Stimulated activated naive CD8-positive, alpha-beta T cell treated with anti-CD3 and anti-CD28 coated beads, Interleukin-15, Interleukin-2, amounts not matched to agents 100 U/mL and 50 U/mL, for 24 hours (primary cell): ENCODE data around the gene PTPRJ.

Experiments
- ATAC-seq: fragments of 150-1000 bp; cut with Tn5 transposase; one replicate; pipeline ENCODE4 v1.10.0; 2021
- DNase-seq: peaks from one replicate; pipeline ENCODE4 v3.0.0; 2021

The PTPRJ gene

DNA sequence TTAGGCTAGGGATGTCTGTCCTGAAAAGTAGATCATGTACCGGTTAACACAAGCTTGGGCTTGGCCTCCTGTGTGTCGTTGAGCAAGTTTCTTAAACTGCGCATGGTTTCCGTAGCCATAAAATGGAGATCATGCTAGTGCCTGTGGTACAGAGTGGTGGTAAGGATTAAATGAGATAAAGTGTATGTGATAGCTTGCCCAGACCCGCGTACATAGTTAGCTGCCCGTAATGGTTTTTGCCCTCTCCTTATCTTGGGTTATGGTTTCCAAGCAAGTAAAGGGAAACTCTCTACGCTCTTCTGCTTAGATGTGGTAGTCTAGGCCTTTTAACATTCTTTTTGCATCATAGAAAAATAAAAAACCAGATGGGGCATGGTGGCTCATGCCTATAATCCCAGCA lies 11.0 kb upstream of the PTPRJ start:
- DNase-seq = no peak

DNA sequence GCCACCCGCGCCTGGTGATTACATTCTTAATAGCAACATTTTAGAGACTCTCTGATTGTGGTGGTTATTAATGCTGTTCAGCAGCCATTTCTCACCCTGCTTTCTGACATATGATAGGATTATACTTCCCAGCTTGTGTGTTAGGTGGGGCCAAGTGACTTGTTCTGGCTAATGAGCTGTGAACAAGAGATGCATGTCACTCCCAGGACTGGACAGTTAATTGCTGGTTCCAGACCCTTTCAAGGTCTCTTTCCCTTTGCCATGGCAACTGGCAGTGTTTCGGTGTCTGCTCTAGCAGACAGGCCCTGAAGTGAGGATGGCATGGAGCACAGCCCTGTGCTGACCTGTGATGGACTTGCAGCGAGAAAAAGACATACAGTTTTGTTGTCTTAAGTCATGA lies 8.9 kb upstream of the PTPRJ start:
- ATAC-seq (no peak), DNase-seq (no peak)

More for the DNA sequence above, 11.0 kb upstream of the PTPRJ start:
- ATAC-seq = no peak

DNA sequence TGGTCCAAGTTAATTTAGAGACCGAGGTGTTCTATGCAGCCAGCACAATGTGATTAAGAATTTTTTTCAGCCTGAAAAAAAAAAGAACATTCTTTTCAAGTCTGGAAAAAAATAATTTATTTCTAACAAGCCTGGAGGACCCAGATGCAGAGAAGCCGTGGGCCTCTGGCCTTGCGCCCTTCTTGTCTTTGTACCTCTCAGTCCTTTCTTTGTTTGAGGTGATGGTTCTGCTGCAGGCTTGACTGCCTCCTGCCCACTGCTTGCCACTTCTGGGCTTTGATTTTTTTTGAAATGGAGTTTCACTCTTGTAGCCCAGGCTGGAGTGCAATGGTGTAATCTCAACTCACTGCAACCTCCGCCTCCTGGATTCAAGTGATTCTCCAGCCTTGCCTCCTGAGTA lies 7.2 kb upstream of the PTPRJ start:
- no peak for DNase-seq
- no peak for ATAC-seq

DNA sequence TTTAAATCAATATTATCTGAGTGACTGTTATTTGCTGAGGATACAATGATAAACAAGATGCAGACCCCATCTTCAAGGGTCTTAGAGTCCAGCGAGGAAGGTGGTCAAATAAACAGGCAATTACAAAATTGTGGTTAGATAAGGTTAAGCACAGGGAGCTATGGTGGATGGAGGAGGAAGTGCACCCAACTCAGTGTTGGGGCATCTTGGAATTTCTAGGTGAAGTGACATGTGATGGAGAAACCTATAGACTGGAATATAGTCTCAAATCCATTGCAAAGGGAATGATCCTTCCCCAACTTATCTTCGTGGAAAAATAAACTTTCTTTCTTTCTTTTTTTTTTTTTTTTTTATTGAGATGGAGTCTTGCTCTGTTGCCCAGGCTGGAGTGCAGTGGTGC lies 3.4 kb upstream of the PTPRJ start:
- DNase-seq (no peak), ATAC-seq (no peak)

DNA sequence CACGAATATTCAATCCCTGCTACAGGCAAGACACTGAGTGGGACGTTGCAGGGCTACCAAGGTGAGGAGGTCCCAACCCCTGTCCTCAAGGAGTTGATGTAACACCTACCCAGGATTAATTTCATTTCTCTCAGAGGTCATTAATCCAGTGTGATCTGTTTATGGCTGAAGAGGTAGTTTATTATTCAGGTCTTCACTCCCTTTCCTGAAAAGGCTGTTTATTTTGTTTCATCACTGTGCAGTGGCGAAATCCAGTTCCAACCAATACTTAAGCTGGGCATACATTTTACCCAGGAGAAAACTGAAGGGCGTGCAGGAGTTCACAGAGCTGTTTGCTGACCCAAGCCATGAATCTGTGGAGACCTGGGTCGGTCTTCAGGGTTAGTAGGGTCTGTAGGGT lies 2.7 kb upstream of the PTPRJ start:
- ATAC-seq (no peak), DNase-seq (no peak)

- ATAC-seq (no peak), DNase-seq (no peak)
These were observed 826 bp upstream of the PTPRJ start for GRCh38 chr11:47979378-47980087.

DNA sequence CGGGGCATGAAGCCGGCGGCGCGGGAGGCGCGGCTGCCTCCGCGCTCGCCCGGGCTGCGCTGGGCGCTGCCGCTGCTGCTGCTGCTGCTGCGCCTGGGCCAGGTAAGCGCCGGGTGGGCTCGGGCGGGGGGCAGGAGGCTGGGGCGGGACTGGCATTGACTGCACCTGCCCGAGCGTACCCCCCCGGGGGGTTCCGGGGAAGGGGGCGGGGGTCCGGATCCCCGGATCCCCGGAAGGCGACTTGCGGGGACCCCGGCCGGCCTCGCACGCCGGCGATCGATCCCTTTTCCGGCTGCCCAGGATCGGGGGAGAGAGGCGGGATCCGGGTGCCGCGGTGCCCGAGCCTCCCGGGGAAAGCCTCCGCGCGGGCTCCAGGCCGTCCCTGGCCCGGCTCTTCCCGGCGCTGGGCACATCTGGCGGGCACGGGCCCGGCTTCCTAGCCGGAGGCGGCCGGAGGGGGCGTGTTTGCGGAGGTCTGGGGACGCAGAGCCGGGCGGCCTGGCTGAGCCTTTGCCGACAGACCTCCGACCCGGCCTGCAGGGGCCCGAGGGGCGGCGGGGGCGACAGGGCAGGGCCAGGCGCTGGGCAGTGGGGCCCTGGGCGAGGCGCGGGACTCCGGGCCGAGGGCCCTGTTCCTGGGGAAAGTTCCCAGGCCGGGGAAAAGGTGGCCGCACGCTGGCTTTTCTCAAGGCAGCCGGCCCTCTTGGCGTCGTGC lies 705 bp downstream of the PTPRJ start:
- ATAC-seq (peak; percentile 60), DNase-seq (peak; percentile 56)

GRCh38 chr11:47981667-47982404 lies 1.5 kb downstream of the PTPRJ start:
- DNase-seq (peak; percentile 38), ATAC-seq (no peak)

- no peak for DNase-seq
These were observed 2.3 kb downstream of the PTPRJ start for GRCh38 chr11:47982616-47983015.

GRCh38 chr11:47983464-47984397 lies 3.4 kb downstream of the PTPRJ start:
- no peak for ATAC-seq

More at GRCh38 chr11:47982616-47983015, 2.3 kb downstream of the PTPRJ start:
- no peak for ATAC-seq

GRCh38 chr11:47986219-47986618 lies 5.9 kb downstream of the PTPRJ start:
- ATAC-seq (no peak), DNase-seq (no peak)

More at GRCh38 chr11:47983464-47984397, 3.4 kb downstream of the PTPRJ start:
- no peak for DNase-seq

DNA sequence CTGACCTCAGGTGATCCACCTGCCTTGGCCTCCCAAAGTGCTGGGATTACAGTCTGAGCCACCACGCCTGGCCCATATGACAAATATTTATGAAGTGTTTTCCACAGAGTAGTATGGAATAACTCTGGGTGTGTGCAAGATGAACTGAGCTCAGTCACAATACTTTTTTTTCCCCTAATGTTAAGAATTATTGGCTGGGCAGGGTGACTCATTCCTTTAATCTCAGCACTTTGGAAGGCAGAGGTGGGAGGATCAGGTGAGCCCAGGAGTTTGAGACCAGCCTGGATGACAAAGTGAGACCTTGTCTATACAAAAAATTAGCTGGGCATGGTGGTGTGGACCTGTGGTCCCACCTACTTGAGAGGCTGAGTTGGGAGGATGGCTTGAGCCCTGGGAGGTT lies 6.4 kb downstream of the PTPRJ start:
- ATAC-seq (no peak), DNase-seq (no peak)

DNA sequence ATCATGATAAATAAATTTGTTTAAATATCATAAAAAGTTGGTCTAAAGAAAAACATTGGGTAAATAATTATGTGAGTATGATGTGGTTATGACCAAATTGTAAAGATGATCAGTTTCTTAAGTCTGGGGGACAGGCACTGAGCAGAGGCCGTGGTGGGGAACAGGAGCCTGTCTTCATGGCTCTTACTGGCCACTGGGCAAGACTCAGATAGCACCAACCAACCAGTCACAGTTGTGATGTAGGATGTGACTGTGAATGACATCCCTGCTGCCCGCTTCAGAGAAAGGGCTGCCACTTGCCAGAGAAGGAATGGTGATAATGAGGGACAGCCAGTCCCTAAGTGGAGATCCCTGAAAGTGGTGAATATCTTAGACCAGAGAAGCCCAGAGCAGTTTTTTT lies 7.0 kb downstream of the PTPRJ start:
- DNase-seq (no peak), ATAC-seq (no peak)

GRCh38 chr11:47987781-47988180 lies 7.4 kb downstream of the PTPRJ start:
- ATAC-seq (no peak), DNase-seq (no peak)

GRCh38 chr11:47989779-47990178 lies 9.4 kb downstream of the PTPRJ start:
- no peak for ATAC-seq

DNA sequence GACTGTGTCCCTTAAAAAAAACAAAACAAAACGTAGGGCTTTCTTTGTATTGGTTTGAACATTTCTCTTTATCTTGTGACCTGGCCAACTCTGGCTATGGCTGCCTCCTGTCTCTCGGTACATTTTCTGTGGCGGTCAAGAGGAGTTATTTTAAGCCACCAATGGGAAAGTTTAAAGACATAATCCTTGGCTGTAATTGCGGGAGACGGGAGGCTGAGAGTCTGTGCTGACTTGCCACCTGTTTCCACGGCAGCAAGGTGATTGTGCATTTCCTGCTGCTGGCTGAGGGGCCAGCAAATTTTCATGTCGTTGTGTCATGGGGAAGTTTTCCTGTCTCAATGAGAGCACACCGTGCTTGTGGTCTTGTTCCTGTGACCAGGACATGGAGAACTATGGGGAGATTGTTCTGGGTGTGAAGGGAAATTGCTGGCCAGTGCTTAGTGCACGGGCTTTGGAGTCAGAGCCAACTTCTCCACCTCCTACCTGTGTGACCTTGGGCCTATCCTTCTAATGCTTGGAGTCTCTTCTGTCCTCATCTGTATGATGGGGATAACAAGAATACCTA lies 11.0 kb downstream of the PTPRJ start:
- DNase-seq = no peak
- no peak for ATAC-seq

More at GRCh38 chr11:47989779-47990178, 9.4 kb downstream of the PTPRJ start:
- DNase-seq = no peak

DNA sequence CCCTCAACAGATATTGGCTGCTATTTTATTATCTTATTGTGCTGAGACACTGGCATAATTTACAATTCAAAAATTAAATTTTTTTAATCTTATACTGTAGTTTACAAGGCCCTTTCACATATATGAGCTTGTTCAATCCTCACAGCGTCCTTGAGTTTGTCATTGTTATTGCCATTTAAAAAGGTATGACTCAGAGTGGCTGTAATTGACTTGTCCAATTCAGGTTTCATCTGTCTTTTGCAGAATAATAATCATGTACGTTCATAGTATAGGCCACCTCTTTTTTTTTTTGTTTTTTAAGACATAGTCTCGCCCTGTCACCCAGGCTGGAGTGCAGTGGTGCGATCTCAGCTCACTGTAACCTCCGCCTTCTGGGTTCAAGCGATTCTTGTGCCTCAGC lies 11.5 kb downstream of the PTPRJ start:
- ATAC-seq = no peak
- DNase-seq = no peak

DNA sequence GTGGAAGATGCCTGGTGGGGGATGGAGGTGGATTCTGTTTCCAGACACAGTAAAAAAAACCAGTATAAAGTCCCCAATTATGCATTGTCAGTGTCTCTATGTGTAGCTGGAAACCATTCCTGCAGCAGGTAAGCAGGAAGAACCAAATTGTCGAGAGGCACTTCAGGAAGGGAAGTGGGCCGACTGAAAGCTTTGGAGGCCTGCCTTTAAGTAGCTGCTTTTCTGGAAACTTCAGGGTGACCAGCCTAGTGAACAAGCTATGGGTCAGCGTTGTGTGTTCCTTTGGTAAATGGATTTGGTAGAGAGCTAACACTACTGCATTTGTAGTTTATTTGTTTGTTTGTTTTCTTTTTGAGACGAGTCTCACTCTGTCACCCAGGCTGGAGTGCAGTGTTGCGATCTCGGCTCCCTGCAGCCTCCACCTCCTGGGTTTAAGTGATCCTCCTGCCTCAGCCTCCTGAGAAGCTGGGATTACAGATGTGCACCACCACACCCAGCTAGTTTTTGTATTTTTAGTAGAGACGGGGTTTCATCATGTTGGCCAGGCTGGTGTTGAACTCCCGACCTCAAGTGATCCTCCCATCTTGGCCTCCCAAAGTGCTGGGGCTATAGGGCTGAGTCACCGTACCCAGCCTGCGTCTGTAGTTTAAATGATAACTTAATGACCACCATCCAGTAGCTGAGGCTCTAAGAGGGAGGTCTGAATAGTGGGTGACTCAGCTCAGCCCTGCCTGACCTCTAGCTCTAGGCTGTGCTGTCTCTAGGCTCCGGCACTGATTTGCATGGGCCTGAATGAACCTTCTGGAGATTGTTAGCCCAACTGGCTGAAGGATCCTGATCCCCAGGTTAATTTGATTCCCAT lies 12.8 kb downstream of the PTPRJ start:
- no peak for ATAC-seq
- no peak for DNase-seq

DNA sequence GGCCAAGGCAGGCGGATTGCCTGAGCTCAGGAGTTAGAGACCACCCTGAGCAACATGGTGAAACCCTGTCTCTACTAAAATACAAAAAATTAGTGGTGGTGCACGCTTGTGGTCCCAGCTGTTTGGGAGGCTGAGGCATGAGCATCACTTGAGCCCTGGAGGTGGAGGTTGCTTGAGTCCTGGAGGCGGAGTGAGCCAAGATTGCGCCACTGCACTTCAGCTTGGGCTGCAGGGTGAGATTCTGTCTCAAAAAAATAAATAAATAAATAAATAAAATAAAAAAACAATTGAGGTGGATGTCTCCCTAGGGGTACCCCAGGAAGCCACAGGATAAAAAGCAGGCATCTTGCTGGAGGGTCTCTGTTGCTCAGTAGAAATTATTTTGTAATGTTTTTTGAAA lies 14.1 kb downstream of the PTPRJ start:
- DNase-seq (no peak), ATAC-seq (no peak)

DNA sequence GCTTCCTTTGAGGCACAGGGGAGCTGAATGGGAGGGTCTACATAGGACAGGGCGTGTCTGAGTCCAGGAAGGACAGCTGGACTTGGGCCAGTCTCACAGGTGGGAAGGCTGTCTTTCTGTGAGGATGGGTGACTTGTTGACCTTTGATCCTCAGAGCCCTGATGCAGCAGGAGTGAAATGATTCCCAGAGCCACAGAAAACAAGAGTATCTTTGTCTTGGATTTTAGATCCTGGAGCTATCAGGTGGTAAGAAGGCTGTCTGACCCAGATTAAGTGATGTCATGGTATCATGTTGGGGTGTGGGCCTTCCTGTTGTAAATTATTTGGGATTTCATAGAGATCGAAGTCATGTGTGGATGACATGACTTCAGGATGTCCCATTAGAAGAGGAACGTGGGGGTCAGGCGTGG lies 15.0 kb downstream of the PTPRJ start:
- DNase-seq (no peak), ATAC-seq (no peak)
